Measurements from ENCODE around the gene FLT1.
A peak's percentile ranks its signal among the peaks of the same experiment; 100 is the strongest.

Gene FLT1

DNA sequence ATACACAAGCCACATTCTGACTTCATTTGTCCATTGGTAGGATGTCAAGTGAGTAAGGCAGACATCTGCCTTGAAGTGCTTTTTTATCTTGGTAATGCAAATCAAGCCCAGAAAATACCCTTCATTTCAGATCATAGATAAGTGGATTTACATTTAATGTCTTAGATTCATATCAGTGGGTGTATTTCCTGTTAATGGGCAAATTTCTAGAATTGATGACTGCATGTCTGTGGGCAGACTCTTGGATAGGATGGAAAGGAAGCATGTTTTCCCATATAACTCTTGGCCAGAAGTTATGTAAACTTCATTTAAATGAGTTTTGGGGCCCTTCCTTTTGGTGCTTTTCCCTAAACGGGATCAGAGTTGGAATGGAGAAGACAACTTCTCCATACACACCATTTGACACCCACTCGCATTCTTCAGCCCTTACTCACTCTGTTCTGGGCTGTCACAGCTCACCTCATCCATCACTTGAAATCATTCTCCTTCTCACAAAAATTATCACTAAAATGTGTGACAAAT lies 154.6 kb downstream of the FLT1 start:
- ATAC-seq (peak; percentile 46), DNase-seq (no peak)

DNA sequence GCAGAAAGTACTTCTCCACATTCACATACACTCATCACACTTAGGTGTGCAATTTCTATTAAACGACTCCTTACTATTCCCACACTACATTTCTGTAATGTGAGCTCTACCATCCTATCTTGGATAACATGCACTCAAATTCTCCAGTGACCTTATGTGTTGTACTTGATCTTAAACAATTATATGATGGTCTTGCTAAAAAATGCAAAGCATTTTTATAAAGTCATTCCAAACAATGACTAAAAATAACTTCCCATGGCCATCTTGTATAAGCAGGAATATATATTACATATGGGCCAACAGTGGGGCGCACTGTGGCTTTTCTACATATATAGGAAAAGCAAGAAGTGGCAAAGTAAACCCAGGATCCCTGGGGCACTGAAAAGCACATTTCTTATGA lies 155.5 kb downstream of the FLT1 start:
- DNase-seq (no peak), ATAC-seq (no peak)

DNA sequence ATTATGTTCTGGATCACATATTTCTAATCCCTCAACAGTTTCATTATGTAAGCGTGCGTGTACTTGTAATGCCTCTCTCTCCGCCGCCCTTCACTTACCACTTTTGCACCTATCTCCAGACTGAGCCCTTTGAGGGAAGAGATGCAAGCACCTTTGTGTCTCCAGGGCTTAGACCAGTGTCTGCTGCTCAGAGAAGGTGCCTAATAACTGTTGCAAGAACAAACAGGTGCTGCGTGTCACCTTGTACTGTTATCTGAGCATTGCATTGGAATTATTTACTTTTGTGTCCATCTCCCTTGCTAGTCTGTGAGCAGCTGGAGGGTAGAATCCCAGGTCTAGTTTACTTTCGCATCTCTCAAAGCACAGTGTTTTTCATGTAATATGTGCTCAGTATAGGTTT lies 156.2 kb downstream of the FLT1 start:
- no peak for DNase-seq
- no peak for ATAC-seq

DNA sequence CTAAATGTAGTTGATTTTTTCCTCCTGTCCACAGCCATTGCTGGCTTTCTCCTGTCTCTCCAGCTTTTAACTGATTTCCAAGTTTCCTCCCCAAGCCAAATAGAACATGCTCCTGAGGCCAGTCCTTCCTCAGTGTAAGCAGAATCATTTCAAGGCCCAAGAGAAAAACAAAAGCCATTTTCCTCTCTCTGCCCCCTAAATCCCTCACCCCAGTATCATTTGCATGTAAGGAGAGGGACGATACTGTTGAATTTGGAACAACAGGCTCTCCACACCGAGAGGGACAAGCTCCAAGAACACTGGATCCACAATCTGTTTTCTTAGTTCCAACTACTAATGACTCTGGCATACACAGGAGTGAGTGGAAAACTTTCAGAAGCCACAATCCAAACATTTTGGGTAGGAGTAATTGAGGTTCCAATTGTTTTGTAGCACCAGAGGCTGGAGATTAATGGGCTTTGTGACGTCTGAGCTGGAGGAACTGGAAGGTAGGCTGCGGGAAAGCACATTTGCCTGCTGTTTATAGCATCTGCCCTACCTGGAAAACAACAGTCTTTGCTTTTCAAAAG lies 156.8 kb downstream of the FLT1 start:
- DNase-seq, result no peak
- no peak for ATAC-seq

DNA sequence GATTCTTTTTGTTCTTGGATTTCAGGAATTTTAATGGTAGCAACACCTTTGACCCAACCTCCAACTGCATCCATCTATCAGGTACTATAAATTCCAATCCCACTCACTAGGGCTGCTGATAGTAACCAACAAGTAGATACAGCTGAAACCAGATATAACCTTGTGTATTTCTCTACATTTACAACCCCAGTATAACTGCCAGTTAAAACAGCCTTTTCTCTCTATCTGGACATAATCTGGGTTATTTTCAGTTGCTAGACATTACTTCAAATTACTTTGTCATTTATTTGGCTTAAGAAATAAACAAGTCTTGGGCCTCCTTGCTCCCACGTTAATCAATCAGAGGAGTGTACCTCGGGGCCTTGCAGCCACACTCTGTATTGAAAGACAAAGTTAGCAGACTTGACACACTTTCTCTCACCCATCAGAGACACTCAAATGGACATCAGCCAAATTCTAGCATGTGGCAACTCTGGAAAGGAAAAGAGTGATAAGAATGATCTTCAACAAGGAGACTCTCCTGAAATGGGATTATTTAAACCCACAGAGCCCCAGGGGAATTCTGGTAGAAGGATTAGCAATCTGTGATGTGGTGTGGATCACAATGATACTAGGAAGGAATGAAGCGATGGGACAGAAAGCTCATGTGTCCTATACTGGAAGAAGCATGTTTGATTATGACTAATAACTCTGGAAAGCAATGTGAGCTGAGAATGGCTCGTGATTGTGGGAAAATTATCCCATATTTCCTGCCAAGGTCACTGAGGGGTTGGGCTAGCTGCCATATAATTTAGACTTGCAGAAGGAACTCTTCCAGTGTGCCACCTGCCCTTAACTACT lies 157.5 kb downstream of the FLT1 start:
- ATAC-seq (no peak), DNase-seq (no peak)

DNA sequence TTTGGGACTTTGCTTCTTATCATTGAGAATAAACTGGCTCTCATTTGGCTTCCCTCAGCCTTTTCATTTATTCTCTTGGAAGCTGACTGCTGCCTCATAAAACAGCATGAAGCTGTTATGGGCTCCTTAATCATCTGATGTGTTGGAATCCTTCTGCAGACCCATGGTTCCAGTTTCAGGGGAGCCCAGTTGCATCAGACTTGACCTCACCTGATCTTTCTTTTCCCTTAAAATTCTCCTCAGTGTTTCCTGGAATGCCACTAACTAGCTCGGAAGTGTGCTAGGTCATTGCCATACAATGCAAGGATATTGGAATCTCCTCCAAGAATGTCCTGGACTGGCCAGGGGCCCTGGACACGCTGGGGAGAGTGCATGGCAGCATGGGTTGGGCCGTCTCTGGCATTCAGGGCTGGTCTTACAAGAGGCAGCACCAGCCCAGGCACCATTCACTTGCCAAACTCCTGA lies 158.7 kb downstream of the FLT1 start:
- ATAC-seq (no peak), DNase-seq (no peak)

DNA sequence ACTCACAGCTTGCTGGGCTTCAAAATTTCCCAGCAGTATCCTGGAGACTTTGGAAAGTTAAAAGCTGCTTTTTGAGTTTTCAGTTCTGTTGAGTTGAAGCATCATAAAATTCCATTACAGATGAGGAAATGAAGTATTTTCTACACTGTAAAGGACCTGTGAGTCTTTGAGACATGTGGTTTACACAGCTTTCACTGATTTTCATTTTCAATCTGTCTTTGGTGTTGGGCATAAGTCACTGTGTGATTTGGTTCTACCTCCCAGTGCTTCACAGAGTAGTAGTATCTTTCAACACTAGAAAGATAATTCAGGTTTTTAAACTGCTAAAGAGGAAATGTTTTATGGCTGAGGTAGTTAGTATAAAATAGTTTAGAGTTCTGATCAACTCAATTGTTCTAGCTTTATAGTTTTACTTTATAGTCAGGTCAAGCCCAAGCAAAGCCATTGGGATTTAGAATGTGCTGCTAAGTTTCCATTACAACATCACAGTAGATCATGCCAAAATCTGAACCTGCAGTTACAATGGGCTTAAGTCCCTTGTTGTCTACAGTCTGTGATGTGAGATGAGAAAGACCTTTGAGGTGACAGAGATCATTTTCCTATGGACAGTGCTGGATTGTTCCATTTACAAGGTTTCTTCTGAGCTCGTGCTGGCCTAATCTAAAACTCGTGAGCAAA lies 161.6 kb downstream of the FLT1 start:
- DNase-seq, result no peak

DNA sequence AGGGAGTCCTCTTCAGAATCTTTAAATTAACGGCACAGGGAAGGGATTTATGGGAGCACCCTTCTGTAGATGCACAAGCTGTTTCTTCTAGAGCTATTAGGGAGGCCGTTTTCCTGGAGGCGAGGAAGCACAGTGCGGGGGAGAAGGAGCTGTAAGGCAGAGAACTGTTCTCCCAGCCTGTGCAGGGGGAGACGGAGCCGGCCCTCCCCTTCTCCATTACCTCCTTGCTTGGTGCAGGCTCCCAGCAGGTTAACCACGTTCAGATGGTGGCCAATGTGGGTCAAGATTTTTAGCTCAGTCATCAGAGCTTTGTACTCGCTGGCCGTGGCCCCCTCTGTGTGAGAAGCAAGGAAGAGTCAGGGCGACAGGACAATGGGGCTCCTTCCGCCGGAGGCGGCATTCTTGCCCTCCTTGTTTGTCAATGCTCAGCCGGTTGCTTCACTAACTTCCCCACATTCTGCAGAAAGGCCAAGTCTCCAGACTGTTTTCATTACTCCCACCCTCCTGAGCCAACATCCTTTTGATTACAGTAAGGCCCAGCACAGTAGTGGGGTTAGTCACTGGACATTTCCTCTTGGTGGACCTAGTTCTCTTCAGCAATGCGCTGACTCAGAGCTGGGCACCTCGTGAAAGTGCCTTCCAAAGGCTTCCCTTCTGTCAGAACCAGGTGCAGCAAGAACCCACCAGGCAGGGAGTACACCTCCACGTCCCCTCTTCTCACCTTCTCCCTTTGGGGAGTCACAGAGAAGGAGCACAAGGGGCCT lies 165.4 kb downstream of the FLT1 start:
- ATAC-seq (no peak), DNase-seq (no peak)

More for the DNA sequence above, 161.6 kb downstream of the FLT1 start:
- no peak for ATAC-seq

DNA sequence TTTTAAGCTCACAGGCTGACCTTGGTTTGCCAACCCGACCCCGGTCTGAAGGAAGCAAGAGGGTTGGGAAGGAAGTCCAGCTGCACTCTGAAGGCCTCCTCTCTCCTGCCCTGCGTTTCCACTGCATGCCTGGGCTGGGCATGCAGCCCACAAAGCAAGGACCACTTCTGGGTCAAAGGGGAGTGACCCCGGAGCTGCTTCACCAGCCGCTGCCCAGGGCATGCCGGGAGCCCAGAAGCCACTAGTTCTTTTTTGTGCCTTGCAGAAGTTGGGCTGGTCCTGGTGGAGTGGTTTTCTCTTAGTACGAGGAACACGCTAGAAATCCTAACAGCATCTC lies 166.7 kb downstream of the FLT1 start:
- ATAC-seq (no peak), DNase-seq (no peak)

DNA sequence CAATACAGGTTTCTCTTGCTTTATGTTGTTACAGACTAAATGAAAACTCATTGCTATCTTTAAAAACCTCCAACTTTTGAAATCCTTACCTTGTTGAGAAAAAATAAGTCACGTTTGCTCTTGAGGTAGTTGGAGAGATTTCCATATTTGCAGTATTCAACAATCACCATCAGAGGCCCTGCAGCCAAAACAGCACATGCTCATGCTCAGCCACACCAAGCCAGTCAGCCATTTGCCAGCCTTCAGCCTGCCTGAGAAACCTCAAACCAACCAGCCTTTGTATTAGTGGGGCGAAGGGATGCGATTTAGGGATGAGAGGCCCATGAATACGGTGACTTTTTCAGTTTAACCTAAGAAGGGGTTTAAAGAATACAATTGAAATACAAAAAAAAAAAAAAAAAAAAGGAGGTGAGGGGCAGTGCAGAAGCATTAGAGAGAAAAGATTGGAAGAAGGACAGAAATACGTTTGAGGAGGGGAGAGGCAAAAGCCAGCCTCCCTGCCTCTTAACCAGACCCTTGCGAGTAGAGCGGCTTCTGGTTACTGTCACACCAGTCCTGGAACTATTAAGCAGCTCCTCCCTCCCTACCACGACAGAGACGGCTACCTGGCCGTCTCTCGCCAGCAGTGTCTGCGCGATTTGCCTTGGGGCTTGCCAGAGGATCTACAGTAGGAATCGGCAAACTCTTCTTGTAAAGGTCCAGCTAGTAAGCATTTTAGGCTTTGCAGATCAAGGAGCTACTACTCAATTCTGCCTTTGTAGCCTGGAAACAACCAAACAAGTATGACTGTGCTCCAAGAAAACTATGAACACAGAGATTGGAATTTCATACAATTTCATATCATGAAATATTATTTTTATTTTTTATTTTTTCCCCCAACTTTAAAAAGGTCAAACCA lies 167.3 kb downstream of the FLT1 start:
- no peak for ATAC-seq
- DNase-seq, result no peak

DNA sequence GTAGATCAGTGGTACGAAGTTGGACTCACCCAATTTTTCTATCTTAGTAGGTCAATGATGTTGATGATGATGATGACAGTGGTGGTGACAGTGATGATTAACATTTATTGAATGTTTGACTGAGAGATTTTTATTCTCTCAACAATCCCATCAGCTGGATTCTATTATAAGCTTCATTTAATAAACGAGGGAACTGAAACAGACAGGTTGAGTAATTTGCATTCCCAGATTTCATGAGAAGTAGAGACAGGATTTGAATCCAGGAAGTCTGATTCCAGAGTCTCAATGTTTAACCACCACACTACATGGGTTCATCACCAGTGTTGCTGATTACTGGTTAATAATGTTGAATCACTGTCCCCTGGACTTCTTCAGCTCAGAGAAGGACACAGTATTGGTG lies 168.9 kb downstream of the FLT1 start:
- ATAC-seq, result no peak
- DNase-seq, result no peak

DNA sequence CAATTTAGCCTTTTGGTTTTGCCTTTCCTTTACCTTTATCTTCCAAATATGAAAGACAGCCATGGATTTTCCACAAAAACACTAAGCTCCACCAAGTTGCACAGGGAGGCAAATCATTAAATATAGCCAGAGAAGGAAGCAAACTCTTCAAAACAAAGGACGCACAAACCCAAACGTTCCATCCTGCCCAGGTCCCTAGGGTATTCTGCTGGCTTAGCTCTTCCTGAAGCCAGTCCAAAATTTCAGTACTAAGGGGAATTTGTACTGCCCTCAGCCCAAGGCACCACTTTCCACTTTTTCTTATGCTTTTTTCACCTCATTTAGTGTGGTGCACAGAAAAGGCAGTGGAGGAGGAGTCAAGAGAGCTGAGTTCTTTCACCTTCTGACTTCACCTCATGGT lies 169.9 kb downstream of the FLT1 start:
- no peak for ATAC-seq
- no peak for DNase-seq

DNA sequence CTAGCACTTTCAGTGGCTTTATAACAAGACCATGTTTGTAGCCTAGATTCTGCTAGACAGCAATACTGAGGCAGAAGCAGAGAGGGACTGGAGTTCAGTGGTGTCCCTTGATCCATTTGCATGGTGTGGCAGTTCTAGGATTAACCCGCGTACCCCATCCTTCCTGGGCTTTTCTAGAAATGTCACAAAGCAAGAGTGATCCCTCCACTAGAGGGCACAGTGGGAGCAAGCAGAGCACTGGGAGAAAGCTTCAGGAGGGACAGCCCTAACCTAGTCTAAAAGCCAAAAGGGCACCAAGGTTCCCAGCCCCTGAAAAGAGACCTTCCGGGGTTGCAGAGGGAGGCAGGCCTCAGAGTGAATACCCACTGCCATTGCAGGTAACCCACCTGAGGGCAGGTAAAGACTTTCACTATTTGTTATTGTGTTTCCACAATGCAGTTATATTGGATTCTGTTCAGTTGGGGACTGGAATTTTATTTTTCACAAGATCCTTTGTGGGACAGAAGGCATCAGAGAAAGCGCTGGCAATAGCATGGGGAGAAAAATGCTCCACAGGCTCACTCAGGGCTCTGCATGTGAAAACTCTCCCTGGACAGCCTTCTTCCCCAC lies 170.6 kb downstream of the FLT1 start:
- peak; percentile 62 for DNase-seq
- ATAC-seq, result peak; percentile 73

DNA sequence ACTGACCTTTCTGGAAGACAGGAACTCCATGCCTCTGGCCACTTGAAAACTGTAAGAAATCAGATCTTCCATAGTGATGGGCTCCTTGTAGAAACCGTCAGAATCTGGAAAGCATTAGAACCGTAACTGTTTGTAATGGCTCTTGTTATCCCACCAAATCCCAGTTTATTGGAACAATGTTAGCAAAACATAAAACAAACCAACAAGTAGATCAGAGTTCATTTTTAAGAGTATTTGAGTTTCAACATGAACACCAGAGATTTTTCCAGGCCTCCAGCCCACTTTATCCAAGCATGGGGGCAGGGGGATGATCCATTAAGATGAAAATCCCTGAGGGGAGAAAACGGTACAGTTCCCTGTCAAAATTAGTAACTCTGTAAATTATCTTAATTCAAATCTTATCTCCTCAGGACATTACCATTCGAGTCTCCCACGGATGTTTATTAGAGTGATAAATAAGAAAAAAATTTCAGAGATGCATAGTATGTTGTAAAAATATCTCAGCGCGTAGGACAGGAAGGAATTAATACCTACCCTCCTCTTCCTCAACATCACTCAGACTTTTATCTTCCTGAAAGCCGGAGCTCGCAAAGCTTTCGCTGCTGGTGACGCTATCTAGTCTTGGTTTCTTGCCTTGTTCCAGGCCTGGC lies 172.5 kb downstream of the FLT1 start:
- DNase-seq, result no peak

DNA sequence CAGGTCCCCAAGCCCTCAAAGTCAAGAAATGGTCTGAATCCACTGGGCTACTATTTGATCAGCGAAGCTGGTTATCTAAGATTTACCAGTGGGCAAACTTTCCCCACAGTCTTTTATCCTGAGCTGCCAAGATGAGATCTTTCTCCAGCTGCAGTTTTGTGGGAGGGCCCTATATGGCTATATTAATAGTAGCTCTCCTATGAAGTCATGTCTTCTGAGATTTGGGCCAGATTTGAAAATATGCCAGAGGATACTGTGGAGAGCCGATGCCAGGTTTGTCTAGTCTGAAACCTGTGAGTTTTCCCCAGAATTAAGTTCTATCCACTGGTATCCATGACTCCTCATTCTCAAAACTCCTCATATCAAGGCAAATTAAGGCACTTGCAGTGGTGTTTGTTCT lies 173.2 kb downstream of the FLT1 start:
- no peak for DNase-seq
- ATAC-seq, result no peak

More for the DNA sequence above, 172.5 kb downstream of the FLT1 start:
- ATAC-seq, result no peak

DNA sequence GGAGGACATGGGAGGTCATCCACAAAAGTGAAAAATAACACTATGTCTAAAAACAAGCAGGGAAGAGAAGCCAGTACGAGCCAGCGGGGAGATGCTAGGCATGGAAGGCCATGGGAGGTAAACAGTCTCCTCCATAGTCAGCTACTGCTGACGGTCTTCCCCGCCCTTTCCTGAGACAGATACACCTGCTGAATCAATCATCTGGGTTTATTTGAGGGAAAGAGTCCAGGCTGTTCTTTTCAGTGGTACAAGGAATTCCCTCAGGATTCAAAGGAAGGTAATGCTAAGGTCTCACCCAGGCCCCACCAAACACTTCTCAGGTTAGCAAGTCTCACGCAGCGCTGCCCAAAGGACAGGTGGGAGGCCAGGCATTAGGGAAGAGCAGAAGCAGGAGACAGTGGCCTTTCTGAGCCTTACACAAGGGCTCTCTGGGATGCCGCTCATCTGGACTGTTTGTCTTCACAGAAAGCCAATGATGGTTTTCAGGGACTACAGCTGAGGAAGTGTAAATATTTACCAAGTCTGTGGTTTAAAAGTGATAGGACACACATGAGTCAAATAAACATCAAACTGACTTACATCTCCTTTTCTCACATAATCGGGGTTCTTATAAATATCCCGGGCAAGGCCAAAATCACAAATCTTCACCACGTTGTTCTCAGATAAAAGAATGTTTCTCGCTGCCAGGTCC lies 173.9 kb downstream of the FLT1 start:
- ATAC-seq (no peak), DNase-seq (no peak)

DNA sequence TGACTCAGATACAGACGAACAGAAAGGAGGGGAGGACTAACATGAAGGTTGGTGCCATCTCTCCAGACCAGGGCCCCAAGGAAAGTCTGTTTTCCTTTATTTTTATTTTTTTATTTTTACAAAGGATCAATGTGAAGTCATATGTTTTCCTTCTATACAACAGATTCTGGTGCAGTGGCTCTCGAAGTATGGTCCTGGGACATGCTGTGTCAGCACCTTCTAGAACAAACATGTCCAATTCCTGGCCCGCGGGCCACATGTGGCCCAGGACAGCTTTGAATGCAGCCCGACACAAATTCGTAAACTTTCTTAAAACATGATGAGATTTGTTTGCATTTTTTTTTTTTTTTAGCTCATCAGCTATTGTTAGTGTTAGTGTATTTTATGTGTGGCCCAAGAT lies 174.7 kb downstream of the FLT1 start:
- no peak for ATAC-seq
- DNase-seq, result no peak

DNA sequence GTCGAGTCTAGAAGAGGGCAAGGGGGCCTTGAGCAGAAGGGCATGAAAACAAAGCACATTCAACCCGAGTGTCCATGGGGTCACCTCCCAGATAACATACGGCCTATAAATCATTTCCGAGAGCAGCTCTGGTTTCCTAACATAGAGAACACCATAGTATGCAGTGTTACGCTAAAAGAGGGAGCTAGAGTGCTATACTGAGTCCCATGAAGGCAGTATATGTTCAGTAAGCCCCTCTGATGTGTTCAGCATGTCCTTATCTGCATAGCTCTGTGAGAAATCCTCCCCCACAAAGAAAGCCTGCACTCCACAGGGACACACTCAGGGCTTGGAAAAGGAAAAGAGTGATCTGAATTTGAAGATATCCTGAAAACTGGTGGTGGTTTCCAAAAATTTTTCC lies 175.4 kb downstream of the FLT1 start:
- no peak for ATAC-seq
- no peak for DNase-seq

DNA sequence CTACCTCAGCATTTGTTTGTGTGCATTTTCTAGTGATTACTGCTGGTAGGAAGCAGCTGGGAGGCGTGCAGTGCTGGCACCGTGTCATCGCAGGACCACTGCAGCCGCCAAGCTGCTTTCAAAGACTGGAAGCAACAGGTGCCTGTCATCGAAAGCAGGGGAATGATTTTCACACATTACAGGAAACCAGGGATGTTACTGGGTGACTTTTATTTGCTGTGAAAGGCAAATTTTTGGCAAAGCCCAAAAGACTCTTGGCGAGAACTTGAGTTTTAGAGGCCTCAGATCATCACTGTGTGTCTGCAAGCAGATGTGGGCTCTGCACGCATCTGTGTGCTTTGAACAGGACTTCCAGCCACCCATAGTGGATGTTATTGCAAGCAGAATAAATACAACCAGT lies 176.4 kb downstream of the FLT1 start:
- no peak for DNase-seq
- no peak for ATAC-seq

DNA sequence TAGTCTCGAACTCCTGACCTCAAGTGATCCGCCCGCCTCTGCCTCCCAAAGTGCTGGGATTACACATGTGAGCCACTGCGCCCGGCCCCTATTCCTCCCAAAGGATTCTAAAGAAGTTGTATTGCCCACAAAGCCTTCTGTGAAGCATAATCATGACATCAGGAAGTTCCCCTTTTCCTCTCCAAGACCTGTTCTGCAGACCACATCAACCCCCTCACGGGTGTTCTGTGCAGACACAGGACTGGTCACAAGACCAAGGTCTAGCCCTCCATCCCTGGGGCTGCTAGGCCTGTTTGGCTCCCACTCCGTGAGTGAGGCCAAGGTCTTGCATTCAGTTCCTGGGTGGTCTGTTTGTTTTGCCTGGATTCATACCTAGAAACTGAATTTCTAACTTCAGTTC lies 178.1 kb downstream of the FLT1 start:
- ATAC-seq (no peak), DNase-seq (no peak)
